GM21423 (cell line): ENCODE measurements around the gene PRKAA1.
"Not testable (repeated sequence)": the region's sequence is repeated elsewhere in the genome, so short reads cannot be mapped to it uniquely, and the experiment has no call there.

Experiments used
- ATAC-seq: cut with Tn5 transposase; IDR thresholded peaks from one replicate; pipeline ENCODE4 v1.9.1; 2021; ENCODE audit warnings: mild to moderate bottlenecking, moderate library complexity; ENCODE audit not compliant: unreplicated experiment

PRKAA1 gene

DNA sequence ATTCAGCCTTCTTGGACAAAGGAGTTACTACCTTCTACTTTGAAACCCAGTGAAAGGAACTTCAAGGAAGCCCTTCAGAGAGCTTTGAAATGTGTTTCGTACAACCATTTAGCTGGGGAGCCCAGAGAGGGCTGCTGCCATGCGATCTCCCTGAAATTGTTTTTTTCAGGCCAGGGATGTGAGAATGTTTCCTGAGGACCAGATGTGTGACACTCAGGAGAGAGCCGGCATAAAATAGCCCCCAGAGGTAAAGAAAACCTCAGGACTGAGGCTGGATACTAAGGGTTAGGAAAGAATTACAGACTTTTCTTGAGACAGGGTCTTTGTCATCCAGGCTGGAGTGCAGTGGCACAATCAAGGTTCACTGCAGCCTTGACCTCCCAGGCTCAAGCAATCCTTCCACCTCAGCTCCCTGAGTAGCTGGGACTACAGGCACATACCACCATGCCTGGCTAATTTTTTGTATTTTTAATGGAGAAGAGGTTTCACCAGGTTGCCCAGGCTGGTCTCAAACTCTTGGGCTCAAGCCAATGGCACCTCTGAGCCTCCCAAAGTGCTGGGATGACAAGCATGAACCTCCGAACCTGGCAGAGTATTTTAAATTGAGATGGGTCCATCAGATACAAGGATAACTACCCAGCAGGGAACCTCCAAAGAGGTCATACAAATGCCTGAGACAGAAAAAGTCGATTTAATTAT is 28.5 kb upstream of the PRKAA1 start:
- ATAC-seq, result no peak

DNA sequence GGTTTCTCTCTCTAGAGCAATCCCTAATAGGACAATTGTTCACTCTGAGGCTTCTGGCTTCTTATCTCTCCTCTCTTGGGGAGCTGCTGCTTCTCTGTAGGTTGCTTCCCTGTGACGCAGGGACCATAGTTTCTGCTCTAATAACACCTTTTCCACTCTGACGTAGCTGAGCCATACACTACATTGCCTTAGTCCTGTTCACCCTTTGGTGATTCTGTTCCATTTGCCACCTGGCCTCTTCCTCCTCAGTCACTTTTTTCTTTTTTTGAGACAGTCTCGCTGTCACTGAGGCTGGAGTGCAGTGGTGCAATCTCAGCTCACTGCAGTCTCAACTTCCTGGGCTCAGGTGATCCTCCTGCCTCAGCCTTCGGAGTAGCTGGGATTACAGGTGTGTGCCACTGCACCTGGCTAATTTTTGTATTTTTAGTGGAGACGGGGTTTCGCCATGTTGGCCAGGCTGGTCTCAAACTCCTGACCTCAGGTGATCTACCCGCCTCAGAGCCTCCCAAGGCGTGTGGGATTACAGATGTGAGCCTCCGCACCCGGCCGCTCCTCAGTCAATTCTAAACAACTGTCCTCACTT is 27.4 kb upstream of the PRKAA1 start:
- ATAC-seq, result not testable (repeated sequence)

DNA sequence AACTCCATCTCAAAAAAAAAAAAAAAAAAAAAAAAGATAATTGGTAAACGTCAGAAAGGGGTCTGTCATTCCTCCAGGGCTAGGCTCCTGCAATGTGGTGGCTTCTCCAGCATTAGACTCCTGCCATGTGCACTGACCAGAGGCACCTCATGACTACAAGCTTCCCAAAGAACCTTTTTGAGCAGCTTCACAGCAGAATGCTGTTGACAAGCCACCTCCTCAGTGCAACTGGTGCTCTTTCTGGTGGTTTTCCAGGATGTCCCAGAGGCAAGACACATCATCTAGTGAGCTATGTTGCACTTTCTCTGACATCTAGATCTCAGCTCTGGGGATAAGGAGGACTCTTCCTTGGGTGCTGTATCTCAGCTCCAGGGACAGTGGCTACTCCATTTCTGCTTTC is 25.3 kb upstream of the PRKAA1 start:
- no peak for ATAC-seq

DNA sequence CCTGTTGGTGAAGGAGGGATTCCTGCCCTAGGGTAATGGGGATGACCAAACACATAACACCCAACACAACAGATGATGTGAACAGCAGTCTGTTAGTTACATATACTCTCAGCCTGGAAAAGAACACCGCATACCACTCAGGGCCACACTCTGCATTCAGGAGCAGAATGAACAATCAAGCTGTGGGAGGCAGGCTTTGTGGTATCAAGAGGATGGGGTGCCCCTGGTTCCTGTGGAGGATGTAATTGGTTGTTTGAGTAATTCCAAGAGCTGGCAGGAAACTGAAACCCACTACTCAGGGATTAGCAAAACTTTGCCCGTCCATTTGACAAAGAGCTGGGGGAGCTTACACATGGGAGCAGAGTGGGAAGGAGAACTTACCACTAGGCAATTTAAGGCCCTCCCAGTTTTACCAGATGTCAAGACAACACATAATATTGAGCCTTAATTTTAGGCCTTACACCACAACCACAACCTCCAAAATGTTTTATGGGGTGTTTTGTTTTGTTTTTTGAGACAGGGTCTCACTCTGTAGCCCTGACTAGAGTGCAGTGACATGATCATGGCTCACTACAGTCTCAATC is 15.6 kb upstream of the PRKAA1 start:
- ATAC-seq, result no peak

DNA sequence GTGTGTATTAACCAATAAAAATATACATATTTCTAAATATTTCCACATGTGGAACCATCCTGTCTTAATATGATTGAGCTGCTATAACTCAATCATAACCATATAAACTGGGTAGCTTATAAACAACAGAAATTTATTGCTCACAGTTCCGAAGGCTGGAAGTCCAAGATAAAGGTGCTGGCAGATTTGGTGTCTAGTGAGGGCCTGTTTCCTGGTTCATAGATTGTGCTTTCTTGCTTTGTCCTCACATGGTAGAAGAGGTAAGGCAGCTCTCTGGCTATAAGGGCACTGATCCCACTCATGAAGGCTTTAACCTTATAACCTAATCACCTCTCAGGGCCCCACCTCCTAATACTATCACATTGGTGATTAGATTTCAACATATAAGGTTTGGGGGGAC is 14.0 kb upstream of the PRKAA1 start:
- ATAC-seq, result no peak

DNA sequence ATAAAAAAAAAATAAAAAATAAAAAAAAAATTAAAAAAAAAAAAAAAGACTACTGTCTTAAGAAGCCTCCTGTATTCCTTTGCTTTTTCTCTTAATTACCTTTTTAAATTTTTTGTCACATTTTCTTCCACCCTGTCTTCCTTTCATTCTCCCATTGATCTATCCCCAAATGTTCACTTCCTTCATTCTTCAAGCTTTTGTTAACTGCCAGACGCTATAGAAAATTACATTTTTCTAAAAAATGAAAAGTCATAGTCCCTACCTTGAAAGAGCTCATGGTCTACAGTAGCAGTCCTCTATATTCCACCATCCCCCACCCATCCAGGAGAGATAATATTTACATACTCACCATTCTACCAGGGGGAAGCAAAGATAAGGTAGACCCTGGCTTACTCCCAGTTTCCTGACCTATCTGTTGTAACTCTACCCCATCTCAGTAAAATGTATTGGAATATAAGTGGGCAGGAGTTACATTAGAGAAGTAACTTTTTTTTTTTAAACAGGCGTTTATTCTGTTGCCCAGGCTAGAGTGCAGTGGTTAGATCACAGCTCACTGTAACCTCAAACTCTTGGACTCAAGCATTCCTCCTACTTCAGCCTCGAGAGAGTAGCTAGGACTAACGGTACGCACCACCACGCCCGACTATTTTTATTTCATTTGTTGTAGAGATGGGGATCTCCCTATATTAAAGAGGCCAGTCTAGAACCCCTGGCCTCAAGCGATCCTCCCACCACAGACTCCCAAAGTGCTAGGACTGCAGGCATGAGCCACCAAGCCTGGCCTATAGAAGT is 3.8 kb upstream of the PRKAA1 start:
- ATAC-seq, result no peak

DNA sequence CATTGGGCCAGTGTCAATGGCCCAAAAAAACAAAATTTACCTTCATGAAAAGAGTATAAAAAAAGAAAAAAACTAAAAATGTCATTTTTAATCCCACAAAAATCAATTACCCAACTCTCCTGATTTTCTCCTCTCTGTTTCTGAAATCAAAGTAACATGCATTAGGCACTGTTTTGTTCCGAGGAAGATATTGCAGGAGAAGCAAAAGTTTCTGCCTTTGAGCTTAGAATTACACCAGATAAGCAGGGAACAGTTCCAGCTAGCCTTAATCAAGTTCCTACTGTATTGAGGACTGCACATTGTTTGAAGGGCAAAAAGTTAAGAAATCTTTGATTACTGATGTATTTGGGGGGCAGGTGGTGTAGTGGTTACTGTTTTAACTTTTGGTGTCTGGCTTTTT is 1.1 kb upstream of the PRKAA1 start:
- ATAC-seq, result no peak

DNA sequence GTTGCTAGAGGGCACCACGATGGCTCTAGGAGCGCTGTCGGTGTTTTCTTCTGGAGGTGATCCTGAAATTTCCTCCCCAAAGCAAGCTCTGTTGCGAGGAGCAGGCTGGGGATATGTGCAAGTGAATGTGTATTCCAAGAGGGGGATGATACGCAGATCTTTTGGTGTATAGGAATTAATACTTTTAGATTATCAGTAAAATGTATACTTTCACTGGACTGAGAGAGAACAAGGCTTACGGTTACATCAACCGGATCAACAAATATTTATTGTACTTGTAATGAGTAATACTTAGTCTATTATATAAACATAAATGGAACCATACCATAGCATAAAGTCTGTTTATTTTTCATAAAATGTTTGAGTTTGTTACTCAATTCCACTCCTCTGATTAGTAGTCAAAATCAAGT is 632 bp upstream of the PRKAA1 start:
- ATAC-seq, result no peak

DNA sequence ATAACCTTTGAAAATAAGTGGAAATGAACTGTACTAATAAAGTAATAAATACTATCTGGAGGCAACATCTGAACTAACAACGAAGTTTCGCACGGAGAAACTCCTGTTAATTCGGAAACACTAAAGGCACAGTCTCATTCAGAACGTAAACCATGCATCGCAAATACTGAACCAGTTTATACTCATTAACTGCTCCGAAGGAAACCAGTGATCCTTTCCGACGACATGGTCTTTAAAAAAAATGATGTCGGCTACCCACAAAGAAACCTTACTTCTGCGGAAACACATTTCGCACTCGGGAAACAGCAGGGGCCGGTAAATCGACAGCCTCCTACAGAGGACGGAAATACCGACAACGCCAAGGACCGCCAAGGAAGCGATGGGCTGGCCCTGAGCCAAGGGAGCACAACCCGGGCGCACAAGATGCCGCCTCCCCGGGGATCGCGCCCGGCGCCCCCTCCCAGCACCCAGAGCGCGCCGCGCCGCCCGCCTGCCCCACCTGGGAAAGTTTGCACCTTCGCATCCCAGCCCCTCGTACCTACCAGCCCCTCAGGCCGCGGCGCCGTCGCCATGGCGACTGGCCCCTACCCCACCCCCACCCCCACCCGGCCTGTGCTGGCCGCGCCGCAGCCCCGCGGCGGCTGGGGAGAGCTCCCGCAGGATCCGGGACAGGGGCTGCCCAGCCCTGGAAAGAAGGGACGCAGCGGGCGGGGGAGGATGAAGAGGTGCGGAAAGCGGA is 732 bp downstream of the PRKAA1 start:
- ATAC-seq, result peak; percentile 39

DNA sequence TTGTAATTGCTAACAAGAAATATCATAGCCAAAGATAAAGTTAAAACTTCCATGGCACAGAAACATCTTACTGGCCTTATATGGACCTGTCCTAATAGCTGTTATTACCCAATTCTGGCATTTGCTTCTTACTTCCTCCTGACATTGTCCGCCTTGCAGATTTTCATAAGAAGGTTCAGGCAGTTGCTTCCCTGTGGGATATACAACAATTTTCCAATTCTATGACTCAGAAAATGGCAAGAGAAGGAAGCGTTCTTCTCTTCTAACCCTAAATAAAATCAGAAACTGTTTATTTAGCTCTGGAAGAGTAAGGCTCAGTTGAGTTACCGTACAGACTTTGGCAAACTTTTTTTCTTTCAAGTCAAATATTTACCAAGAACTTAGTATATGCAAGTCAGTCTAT is 1.7 kb downstream of the PRKAA1 start:
- no peak for ATAC-seq

DNA sequence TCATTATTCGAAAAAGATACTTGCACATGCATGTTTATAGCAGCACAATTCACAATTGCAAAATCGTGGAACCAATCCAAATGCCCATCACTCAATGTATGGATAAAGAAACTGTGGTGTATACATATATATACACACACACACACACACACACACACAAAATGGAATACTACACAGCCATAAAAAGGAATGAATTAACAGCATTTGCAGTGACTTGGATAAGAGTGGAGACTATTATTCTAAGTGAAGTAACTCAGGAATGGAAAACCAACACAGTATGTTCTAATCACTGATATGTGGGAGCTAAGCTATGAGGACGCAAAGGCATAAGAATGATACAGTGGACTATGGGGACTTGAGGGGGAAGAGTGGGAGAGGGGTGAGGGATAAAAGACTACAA is 3.3 kb downstream of the PRKAA1 start:
- ATAC-seq, result not testable (repeated sequence)

DNA sequence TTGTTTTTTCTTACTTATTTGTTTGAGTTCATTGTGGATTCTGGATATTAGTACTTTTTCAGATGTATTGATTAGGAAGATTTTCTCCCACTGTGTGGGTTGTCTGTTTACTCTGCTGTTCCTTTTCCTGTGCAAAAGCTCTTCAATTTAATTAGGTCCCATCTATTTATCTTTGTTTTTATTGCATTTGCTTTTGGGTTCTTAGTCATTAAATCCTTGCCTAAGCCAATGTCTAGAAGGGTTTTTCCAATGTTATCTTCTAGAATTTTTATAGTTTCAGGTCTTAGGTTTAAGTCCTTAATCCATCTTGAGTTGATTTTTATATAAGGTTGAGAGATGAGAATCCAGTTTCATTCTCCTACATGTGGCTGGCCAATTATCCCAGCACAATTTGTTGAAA is 3.8 kb downstream of the PRKAA1 start:
- not testable (repeated sequence) for ATAC-seq

DNA sequence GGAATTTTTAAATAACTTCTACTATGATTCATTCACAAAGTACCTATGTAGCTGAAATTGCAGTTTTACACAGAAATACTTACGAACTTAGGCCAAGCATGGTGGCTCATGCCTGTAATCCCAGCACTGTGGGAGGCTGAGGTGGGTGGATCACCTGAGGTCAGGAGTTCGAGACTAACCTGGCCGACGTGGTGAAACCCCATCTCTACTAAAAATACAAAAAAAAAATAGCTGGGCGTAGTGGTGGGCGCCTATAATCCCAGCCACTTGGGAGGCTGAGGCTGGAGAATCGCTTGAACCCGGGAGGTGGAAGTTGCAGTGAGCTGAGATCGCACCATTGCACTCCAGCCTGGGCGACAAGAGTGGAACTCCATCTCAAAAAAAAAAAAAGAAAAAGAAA is 5.5 kb downstream of the PRKAA1 start:
- ATAC-seq, result not testable (repeated sequence)

DNA sequence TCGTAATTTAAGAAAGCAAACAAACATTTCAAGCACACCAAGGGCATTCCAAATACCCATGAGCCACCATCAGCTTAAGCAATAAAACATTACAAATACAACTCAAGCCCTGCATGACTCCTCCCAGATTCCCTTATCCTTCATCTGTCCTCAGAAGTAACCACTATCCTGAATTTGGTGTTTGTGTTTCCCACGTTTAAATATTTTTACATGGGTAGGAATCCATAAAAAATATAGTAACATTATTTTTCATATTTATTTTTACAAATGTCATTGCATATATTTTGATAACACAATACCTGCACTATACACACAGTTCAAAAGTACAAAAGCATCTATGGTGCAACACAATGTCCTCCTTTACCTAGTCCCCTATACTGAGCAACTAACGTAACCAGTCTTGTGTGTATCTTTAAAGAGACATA is 6.4 kb downstream of the PRKAA1 start:
- ATAC-seq, result no peak

DNA sequence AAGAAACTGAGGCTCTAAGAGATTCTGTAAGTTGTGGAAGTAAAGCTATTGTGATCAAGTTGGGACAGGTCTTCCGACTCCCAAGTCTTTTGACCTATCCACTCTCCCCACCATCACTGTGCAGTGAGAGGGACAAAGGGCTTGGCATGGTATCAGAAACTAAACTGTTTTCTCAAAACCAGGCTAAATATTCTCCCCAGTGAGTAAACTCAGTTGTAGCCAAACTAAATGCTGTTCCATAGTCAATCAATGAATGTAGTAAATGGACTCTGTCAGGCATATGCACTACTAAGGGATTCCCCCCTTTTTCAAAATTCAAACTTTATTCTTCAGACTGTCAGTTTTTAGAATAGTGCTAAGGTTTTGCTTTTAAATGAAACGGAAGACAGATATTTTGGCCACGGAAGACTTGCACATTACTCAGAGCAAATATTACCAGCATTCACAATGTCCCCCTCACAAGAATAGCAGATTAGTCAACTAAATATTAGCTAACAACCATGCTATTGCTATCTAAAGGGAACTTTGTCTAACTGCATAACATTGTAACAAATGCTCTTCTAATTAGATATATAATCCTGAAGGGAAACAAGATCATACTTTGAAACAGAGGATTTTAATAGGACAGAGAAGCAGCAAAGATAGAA is 7.1 kb downstream of the PRKAA1 start:
- ATAC-seq, result no peak

DNA sequence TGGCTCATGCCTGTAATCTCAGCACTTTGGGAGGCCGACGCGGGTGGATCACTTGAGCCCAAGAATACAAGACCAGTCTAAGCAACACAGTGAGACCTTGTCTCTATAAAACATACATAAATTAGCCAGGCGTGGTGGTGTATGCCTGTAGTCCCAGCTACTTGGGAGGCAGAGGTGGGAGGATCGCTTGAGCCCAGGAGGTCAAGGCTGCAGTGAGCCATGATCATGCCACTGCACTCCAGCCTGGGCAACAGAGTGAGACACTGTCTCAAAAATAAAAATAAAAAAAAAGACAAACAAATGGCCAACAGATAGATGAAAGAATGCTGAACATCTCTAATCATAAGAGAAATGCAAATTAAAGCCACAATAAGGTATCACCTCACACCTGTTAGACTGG is 9.2 kb downstream of the PRKAA1 start:
- ATAC-seq, result not testable (repeated sequence)

DNA sequence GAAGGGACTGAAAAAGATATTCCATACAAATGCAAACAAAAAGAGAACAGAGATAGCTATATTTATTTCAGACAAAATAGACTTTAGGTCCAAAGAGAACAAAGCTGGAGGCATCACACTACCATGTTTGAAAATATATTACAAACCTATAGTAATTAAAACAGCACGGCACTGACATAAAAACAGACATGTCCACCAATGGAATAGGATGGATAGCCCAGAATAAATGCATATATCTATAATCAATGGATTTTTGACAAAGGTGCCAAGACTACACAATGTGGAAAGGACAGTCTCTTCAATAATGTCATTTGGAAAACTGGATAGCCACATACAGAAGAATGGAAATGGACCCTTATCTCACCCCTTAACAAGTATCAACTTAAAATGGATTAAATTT is 10.2 kb downstream of the PRKAA1 start:
- no peak for ATAC-seq

DNA sequence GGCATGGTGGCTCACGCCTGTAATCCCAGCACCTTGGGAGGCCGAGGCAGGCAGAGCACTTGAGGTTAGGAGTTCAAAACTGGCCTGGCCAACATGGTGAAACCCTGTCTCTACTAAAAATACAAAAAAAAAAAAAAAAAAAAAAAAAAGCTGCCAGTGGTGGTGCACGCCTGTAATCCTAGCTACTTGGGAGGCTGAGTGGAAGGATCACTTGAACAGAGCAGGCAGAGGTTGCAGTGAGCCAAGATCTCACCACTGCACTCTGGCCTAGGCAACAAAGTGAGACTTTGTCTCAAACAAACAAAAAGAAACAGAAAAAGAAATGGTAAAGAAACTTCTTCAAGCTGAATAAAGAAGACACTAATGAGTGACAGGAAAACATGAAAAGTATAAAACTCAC is 11.5 kb downstream of the PRKAA1 start:
- ATAC-seq, result not testable (repeated sequence)

DNA sequence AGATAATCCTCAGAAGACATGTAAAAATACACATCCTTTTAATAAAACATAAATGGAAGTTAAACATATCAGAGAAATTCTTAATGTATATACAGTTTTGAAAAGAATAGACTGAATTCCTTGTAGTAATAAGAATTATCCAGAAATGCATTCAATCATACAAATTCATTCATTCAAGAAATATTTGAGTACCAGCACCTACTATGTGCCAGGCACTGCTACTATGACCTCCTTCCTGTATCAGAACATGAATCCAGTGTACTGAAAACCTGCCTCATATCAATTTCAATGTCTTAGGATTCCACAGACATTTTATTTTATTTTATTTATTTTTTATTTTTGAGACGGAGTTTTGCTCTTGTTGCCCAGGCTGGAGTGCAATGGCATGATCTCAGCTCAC is 13.3 kb downstream of the PRKAA1 start:
- no peak for ATAC-seq

DNA sequence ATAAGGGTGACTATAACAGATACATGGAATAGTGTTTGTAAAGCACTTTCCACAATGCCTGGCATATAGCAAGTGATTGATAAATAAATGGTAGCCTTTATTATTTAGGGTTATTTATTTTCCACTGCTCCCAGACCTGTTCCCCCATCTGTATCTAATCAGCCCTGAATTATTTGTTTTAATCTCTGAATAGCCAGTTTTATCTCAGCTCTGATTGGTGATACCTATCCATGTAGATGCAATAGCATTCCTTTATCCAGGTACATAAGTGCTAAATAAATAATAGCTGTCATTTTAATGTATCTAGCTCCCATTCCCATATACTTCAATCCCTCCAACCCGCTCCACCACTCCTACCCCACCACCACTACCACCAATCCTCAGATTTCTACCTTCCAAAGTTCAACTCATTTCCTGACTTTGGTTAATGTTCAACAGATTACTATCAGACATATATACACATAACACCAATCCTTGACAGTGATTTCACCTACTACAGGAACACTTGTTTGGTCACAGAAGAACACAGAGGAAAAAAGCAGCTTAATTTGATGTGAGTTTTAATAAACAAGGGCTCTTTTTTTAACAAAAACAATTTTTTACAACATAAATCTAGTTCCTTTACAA is 14.0 kb downstream of the PRKAA1 start:
- ATAC-seq, result no peak
